Stimulated activated naive CD4-positive, alpha-beta T cell (primary cell): Measurements from ENCODE around the gene DDAH2.

Source experiments
- DNase-seq, 6 experiments: peaks; one replicate each; lab custom pipeline; 2025; lab: John Stamatoyannopoulos, UW

Gene DDAH2

GRCh38 chr6:31732029-31732428 is 2.9 kb upstream of the DDAH2 start:
- DNase-seq, result no peak

- no peak for DNase-seq
Observed at GRCh38 chr6:31730631-31731086, 1.6 kb upstream of the DDAH2 start.

GRCh38 chr6:31729979-31730630 is 1.0 kb upstream of the DDAH2 start:
- peak in 5 of 6 experiments; percentile 53 to 81 (median 68) for DNase-seq

DNA sequence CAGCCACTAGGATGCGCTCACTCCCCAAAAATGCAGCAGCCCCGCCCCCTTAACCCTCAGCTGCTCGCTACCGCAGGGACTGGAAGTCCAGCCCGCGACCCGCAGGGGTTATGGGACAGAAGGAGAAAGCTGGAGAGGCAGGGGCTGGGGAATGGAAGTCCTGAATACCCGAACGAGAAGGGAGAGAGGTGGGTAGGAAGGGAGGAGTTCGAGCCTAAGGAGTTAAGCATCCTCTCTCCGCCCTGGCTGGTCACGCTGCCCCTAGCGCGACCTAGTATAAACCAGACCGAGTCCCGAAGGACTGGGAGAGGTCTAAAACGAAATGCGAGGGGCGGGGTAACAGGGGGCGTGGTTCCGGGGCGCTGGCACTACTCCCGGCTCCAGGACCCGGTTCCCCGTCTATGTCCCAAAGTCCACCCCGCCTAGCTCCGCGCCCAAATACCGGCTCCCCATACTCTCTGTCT is 448 bp upstream of the DDAH2 start:
- peak; percentile 56 to 82 (median 73) for DNase-seq

- DNase-seq, result no peak
Observed at GRCh38 chr6:31727717-31728671, 1.1 kb downstream of the DDAH2 start.

DNA sequence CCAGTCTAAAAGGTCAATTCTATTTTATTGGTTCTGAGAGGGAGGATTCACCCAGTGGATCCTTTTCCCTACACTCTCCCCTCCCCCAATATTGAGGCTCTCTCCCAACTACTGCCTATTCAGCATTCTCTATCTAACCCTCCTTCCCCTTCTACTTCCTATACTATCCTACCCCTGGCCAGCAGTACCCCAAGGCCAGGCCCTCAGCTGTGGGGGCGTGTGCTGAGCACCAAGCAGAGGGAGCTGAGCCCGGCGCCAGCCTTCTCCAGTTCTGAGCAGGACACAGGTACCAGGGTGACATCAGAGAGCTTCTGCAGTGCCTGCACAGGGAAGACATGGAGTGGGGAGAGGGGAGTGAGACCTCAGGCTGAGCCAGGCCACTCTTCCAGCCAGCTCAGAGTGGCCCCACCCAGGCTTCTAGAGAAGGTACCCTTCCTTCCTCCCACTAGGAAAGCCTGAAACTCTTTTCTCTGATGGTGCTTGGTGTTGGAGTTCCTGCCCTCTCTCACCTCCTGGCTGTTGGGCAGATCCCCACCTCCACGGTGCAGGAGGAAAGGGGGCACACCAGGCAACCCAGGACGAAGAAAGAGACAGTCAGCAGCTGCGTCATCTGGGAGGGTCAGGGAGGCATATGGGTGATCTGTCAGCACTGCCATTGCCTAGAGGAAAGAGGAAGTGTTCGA is 1.9 kb downstream of the DDAH2 start:
- DNase-seq, result no peak

DNA sequence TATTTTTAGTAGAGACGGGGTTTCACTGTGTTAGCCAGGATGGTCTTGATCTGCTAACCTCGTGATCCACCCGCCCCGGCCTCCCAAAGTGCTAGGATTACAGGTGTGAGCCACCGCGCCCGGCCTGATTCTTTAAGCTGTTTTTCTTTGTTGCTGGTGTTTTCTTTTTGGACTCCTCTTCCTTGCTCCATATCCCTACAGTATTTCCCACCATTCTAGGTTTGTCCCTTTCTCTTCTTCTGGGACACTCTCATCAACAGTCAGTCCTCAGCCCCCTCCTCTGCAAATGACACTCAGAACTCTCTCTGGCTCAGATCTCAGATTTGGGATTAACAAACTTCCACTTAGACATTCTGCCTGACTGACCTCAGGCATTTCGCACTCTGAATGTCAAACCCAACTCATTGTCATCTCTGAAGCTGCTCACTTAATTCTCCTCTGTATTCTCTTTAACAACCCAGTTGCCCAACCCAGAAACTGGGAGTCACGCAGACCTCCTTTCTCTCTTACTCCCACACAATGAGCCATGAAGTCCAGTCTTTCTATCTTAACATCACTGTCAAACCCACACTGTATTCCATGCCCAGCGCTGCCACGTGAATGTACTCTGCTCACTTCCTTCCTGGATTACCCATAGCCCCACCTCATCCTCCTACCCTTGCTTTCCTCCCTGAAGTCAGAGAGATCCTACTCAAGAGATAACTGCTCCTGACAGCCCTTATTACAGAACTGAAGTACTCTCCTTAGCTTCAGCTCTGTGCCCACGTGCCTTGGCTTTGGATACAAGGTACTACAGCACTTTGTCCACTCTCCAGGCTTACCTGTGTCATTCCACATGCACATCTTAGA is 3.4 kb downstream of the DDAH2 start:
- no peak for DNase-seq

- no peak for DNase-seq
Observed at GRCh38 chr6:31723980-31724691, 5.0 kb downstream of the DDAH2 start.

GRCh38 chr6:31723245-31723979 is 5.7 kb downstream of the DDAH2 start, which contains the start of gene MPIG6B:
MPIG6B (plus strand) TSS chr6:31723373; CDS start chr6:31723384, 11 bp downstream.
- DNase-seq, result no peak

DNA sequence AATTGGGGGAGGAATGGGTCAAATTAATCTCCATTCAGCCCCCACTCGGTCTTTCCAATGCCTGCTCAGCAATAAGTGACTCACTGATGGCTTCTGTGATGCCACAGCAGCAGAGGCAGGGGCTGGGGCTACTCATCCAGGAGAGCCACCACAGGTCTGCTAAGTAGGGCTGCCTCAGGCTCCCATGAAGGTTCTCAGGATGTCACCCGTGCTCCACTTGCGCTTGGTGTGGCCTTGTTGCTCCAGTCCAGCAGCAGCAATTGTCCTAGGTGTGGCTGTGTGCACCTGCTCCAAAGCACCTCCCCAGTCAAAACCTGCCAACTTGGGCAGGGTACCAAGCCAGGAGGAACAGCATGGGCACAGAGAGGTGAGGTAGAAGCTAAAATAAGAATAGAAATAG is 6.9 kb downstream of the DDAH2 start:
- DNase-seq, result no peak

- DNase-seq, result no peak
Observed at GRCh38 chr6:31721351-31722020, 7.6 kb downstream of the DDAH2 start, which contains the start of gene LY6G6C. LY6G6C (minus strand) TSS chr6:31721746; CDS start chr6:31721679, 67 bp downstream.

DNA sequence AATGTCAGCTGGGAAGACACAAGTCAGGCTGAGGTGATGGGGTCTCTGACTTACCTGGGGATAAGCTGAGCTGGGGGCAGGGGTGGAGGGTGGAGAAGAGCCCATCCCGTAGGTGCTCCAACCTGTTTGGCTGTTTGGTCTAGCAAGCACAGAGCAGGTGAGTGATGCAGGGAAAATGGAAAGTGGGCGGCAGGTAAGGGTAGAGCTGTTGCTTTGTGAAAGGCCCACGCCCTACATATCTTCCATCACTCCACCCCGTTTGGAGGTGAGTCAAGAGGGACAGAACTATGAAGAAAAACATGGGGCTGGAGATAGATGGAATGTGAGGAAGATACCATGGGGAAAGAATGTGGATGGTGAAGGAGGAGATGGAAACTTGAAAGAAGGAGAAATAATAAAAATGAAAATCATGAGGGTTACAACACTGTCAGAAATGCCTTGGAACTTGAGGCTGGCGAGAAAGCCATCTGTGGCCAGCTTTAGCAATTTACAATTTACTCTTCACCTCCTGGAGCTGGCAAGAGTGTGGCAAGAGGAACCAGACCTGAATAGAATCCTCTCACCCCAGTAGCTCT is 8.8 kb downstream of the DDAH2 start:
- DNase-seq, result no peak

- DNase-seq, result no peak
Observed at GRCh38 chr6:31719001-31719400, 10.1 kb downstream of the DDAH2 start.

- no peak for DNase-seq
Observed at GRCh38 chr6:31718265-31718664, 10.8 kb downstream of the DDAH2 start.

DNA sequence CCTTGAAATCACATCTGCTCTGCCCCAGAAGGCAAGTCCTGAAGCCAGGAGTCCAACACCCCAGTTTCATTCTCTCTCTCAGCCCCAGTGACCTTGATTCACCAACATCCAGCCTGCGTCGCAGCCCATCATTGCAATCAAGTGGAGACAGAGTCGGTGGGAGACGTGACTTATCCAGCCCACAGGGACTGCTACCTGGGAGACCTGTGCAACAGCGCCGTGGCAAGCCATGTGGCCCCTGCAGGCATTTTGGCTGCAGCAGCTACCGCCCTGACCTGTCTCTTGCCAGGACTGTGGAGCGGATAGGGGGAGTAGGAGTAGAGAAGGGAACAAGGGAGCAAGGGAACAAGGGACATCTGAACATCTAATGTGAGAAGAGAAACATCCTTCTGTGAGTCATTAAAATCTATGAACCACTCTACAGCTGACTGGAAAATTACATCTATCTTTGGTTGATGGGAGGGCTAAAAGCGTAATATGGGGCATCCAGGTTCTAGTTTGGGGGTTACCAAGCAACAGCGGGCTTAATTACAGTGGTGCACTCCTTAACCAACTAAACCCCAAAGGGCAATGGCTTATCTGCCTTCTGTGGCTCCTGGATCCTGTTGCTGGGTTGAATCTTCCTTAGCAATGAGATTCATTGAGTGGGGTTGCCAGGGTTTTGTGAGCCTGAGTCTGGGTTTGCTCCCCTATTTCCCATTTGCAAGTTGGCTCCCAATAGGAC is 11.4 kb downstream of the DDAH2 start:
- DNase-seq, result no peak

DNA sequence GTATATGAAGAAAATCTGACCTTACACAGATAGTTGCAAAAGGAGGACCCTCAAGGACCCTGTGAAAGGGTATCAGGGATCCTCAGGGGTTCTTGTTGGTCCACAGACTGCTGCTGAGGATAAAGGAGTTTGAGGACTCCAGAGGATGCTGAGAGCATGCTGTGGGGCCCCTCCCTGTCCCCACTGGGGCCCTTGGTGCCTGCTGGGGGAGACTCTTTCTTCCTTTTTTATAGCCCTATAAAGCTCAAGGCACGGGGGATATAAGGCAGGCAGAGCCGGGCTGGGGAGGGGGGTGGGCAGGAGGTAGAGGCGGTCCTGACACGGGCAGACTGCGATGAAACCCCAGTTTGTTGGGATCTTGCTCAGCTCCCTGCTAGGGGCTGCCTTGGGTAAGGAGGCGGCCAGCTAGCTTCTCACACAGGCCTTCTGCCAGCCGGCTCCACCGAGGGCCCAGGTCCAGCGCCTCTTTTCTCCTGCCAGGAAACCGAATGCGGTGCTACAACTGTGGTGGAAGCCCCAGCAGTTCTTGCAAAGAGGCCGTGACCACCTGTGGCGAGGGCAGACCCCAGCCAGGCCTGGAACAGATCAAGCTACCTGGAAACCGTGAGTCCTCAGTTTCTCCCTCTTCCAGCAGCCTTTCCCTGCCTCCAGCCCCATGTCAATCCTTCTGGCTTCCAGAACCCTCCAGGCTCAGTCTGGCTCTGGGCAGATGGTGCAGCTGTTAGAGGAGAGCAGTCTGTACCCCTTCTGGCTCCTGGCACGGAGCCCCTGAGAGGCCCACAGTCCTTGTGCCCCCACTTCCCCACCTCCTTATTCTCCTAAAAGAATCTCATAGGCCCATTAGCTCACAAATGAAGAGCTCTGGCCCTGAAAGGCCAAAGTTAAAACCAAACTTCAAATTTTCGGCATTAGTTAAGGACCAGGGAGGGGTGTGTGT is 13.8 kb downstream of the DDAH2 start, which contains the start of gene LY6G6D:
TSS of gene LY6G6D (plus strand) at position 327 of the 937 bp plus-strand sequence. CDS start at position 335, 8 bp downstream.
- DNase-seq, result no peak
